Keratinocyte (primary cell): ENCODE results near the gene AKAP6.
"Not testable (repeated sequence)": the region's sequence is repeated elsewhere in the genome, so short reads cannot be mapped to it uniquely, and the experiment has no call there.

ENCODE experiments used
- CTCF ChIP-seq, 3 experiments: IDR thresholded peaks in 1 of 3; conservative IDR thresholded peaks in 1 of 3; optimal IDR thresholded peaks in 1 of 3; 2 replicates in 2 of 3; 3 replicates in 1 of 3; pipeline versions ENCODE3 to v1.5.1; 2011; ENCODE audit warnings: low read length in 3 of 3, mild to moderate bottlenecking in 3 of 3, moderate library complexity in 2 of 3, control low read depth in 1 of 3, inconsistent platforms in 1 of 3; ENCODE audit not compliant: insufficient read depth in 2 of 3; ENCODE audit errors: extremely low read depth in 1 of 3
- EZH2 ChIP-seq: IDR thresholded peaks from one replicate; pipeline ENCODE4 v1.6.1; 2012; ENCODE audit warnings: inconsistent platforms, mild to moderate bottlenecking, low read length, moderate library complexity

GRCh38 chr14:32793033-32793432 lies 463.9 kb downstream of the AKAP6 start:
- TF ChIP-seq CTCF (optimal IDR thresholded peaks at IDR 0.05 in 1 of 3, IDR thresholded peaks at IDR 0.05 in 1 of 3, conservative IDR thresholded peaks at IDR 0.05 in 1 of 3; ENCODE audit: extremely low read depth in 1 of 3, insufficient read depth in 2 of 3, low read length in 3 of 3); EZH2: not testable (repeated sequence)
